Measurements from ENCODE around the gene UNC80.

Gene UNC80

DNA sequence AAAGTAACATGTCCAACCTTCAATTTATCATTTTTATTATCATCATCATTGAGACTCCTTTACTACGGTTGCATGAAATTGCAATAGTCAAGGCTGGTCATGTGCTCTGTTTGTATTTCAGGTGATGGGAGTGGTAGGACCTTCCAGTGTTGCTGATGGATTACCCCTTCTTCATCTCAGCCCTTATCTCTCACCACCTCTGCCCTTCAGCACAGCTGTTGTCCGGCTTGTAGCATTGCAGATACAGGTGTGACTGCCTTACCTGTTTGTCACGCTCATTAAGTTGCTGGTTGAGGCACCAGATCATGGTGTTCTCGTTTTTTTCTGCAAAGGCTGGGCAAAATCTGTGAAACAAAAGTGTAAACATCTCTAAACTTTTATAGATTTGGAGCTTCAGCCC is 199.1 kb downstream of the UNC80 start:
- DNase-seq: no peak

DNA sequence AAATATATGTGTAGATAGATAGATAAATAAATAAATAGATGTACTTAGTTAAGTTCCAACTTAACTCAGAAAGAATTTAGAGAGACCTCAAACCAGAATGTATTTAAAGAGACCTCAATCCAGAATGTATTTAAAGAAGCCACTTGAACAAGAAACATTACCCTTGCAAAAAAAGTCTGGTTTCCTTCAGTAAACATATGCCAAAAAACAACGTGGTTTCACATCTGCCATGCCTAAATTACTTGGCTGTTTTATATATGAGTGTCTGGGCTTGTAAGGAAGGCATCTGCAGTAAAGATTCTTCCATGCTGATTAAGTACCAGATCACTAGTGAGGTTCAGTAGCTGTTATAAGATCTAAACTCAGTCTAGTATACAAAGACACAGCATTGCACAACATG is 201.7 kb downstream of the UNC80 start:
- peak in 1 of 2 experiments; percentile 5 for DNase-seq

DNA sequence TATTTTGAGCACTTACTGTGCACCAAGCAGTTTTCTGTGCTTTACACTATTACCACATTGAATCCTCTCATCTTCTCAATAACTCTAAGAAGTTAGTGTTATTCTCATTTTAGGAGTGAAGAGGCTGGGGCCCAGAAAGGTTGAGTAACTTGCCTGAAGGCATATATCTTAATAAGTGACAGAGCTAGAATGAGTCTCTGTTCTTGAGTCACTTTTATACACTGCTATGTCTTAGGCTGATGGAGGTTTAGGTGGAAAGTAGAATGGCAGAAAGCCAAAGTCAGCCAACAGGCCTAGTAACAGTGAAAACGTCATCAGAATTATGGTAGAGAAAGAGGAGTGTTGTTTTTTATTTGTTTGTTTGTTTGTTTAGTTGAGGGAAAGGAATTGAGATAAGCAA is 202.9 kb downstream of the UNC80 start:
- DNase-seq: no peak

DNA sequence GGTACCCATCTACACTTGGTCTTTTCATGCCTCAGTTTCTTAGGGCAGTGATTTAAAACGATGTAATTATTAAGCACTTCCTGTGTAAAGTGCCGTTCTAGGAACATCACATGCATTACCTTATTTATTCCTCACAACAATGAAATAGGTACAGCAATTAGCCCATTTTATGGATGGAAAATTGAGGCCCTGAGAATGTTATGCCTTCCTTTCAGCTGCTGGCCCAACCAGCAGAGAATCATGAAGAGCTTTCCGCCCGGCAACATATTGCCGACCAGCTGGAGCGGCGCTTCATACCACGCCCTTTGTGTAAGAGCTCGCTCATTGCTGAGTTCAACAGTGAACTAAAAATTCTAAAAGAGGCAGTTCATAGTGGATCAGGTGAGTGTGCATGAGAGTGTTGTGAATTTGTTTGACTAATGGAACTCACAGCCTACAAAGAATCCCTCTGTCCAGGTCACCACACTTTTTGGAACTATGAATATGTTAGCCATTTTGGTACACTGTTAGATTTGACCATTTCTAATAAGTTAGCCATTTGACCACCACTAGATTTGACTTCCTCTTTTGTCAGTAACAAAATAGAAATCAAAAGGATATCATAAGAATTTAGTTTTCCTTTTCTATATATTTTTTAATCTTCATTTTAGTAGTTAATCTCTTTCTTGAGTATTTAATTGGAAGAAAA is 205.2 kb downstream of the UNC80 start:
- no peak for DNase-seq

DNA sequence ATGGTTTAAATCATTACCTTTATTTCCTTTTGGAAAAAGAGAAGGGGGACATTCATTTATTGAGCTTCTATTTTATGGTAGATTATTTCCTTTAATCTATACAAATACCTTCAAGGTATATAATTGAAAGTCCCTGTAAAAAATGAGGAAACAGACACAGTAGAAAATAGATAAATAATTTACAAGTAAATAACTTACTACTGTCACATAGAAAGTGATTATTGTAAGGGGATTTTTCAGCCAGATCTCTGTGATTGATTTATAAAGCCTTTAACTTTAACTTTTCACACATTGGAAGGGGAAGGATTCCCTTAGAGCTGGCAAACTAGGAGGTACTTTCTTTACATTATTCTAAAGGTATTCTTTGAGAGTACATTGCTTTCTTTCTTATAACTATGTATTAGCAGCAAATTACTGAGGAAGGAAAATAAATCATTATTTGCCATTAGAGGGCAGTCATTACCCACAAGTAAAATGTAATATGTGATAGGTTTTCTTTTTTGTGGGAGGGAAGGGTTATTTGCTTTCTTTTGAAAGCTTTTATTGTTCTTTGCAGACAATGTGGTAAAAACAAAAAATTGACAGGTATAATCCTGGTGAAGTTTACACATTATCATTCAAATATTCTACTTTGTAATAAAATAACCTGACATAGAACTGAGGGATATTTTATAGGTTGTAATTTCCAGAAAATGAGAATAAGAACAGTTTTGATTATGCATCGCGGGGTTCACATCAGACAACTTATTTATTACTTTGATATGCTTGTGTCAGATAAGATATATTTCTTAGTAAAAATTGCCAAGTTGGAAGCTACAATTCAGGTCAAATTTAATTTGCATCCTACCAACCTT is 206.0 kb downstream of the UNC80 start:
- DNase-seq: peak in 1 of 2 experiments; percentile 30

- DNase-seq: no peak
Measured at GRCh38 chr2:209984291-209984690, 212.7 kb downstream of the UNC80 start.

- no peak for DNase-seq
Measured at GRCh38 chr2:209985874-209986273, 214.2 kb downstream of the UNC80 start.

DNA sequence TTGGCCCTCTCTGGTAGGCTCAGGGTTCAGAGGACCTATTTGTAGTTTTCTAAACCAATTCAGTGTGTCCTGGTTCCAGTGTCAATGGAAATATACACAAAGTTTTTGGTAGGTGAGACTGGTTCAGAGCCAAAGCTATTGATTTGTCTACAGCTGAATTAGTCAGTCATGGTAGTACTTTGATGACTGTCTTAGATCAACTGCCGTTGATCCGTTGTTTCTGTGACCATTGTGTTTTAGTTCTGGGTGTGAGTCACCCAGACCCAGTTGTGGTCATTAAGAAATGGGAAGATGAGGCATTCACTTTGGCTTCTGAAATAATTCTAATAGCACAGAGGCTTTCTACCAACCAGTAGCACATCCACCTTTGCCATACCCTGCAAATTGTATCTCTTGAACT is 214.8 kb downstream of the UNC80 start:
- DNase-seq: no peak

DNA sequence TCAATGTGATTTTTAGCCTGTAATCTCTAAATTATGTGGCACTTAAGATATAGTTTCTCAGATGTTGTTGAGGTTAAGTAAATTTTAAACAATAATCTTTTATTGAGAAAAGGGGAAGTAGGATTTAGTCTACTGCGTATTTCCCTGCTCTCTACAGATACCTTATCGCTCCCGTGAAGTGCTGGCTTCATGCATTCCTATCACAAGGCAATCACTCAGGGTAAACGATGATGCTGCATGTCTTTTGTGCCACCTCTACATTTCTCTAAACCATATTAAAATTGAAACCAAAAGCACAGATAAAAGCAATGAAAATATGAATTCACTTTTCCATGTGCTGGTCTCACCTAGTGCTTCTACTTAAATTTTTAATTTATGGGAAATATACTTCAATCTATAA is 216.4 kb downstream of the UNC80 start:
- no peak for DNase-seq

GRCh38 chr2:209990838-209991237 is 219.2 kb downstream of the UNC80 start:
- DNase-seq: no peak

- DNase-seq: no peak
Measured at GRCh38 chr2:209993968-209994367, 222.3 kb downstream of the UNC80 start.

- DNase-seq: no peak
Measured at GRCh38 chr2:209998596-209998995, 227.0 kb downstream of the UNC80 start.

DNA sequence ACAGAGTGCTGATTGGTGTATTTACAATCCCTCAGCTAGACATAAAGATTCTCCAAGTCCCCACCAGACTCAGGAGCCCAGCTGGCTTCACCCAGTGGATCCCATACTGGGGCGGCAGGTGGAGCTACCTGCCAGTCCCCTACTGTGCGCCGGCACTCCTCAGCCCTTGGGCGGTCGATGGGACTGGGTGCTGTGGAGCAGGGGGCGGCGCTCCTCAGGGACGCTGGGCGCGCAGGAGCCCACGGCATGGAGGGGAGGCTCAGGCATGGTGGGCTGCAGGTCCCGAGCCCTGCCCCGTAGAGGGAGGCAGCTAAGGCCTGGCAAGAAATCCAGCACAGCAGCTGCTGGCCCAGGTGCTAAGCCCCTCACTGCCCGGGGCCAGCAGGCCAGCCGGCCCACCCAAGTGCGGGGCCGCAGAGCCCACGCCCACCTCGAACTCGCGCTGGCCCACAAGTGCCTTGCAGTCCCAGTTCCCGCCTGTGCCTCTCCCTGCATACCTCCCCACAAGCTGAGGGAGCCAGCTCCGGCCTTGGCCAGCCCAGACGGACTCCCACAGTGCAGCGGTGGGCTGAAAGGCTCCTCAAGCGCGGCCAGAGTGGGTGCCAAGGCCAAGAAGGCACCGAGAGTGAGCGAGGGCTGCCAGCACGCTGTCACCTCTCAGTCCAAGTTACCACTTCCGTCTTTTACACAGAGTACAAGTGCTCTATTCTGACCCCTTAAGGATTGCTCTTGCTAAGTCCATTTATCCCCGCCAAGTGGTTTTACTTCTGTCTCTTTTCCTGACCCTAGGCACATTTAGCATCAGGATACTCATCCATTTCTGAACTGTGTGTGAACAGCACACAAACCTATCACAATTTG is 229.1 kb downstream of the UNC80 start:
- no peak for DNase-seq

GRCh38 chr2:210002158-210003157 is 230.8 kb downstream of the UNC80 start, which contains the start of gene RPE:
Gene RPE (plus strand): TSS chr2:210002638. CDS start chr2:210002662, 24 bp downstream.
- DNase-seq: peak; percentile 90 to 96

DNA sequence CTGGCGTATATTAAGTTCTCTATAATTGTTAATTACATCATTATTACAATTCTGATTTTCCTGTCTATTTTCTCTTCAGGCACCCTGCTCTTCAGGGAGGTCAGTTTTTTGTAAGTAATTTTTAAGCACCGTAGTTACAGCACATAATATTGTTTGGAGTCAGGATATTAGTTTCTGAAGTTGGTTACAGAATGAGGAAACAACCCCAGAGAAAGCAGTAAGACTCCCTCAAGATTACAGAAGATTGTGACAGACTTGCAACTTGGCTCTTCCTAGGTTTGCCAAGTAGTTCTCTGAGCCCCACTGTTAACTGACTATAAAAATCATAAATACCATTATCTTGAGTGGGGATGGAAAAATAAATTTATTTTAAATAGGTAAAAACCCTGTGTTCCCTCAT is 231.7 kb downstream of the UNC80 start:
- DNase-seq: no peak

GRCh38 chr2:210004881-210005280 is 233.2 kb downstream of the UNC80 start:
- no peak for DNase-seq

DNA sequence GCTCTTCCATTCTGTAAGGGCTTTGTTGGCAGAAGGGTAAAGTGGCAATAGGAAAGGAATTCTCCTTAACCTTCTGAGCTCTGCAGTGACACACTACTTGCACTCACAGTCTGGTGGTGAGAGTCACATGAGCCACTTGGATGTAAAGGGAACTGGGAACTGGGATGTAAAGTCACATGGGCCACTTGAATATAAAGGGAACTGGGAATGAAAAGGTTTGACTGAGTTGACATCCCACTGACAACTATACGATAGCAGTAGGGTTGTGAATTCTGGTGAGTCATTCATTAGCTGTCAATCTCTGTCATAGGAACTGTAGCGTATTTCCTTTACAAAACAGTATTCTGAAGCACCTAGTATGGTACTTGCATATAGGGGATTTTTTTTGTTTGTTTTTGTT is 236.3 kb downstream of the UNC80 start:
- no peak for DNase-seq

GRCh38 chr2:210009126-210009525 is 237.5 kb downstream of the UNC80 start:
- no peak for DNase-seq

- no peak for DNase-seq
Measured at GRCh38 chr2:210009896-210010295, 238.3 kb downstream of the UNC80 start.

DNA sequence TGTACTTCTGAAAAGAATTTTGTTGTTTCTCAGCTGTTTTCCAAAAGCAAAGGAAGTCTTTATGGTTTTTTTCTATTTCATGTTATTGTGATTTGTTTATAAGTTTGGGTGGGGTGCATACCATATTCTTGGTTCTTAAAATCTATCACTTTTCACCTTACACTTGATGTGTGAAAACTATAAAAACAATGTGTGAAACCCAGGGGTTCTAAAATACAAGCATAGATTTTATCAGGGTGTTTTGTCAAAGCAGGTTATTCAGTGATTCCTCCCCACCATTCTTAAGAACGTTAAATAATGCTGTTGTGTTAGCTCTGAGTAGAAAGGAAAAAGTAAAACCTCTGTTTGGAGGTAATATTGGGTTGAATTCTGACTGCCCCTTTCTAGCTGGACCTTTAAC is 248.5 kb downstream of the UNC80 start:
- no peak for DNase-seq

GRCh38 chr2:210022824-210023223 is 251.2 kb downstream of the UNC80 start:
- DNase-seq: no peak

- DNase-seq: no peak
Measured at GRCh38 chr2:210027608-210028007, 256.0 kb downstream of the UNC80 start.
